ENCODE measurements around the gene FKBP2.
A peak's percentile ranks its signal among the peaks of the same experiment; 100 is the strongest.

The FKBP2 gene

GRCh38 chr11:64230985-64231365 is 9.9 kb upstream of the FKBP2 start:
- TF ChIP-seq, protein P1, sequence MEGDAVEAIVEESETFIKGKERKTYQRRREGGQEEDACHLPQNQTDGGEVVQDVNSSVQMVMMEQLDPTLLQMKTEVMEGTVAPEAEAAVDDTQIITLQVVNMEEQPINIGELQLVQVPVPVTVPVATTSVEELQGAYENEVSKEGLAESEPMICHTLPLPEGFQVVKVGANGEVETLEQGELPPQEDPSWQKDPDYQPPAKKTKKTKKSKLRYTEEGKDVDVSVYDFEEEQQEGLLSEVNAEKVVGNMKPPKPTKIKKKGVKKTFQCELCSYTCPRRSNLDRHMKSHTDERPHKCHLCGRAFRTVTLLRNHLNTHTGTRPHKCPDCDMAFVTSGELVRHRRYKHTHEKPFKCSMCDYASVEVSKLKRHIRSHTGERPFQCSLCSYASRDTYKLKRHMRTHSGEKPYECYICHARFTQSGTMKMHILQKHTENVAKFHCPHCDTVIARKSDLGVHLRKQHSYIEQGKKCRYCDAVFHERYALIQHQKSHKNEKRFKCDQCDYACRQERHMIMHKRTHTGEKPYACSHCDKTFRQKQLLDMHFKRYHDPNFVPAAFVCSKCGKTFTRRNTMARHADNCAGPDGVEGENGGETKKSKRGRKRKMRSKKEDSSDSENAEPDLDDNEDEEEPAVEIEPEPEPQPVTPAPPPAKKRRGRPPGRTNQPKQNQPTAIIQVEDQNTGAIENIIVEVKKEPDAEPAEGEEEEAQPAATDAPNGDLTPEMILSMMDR (IDR thresholded peaks at IDR 0.05; ENCODE audit: borderline replicate concordance, insufficient read depth, low read depth, low read length): no peak
- H3K4me3 ChIP-seq (ENCODE audit: low read depth, low read length): peak overlapping the region; percentile 69

GRCh38 chr11:64231546-64231945 is 9.3 kb upstream of the FKBP2 start:
- TF ChIP-seq, protein P1 (IDR thresholded peaks at IDR 0.05; ENCODE audit: borderline replicate concordance, insufficient read depth, low read depth, low read length): no peak
- H3K4me3 ChIP-seq (ENCODE audit: low read depth, low read length): no peak overlapping the region

DNA sequence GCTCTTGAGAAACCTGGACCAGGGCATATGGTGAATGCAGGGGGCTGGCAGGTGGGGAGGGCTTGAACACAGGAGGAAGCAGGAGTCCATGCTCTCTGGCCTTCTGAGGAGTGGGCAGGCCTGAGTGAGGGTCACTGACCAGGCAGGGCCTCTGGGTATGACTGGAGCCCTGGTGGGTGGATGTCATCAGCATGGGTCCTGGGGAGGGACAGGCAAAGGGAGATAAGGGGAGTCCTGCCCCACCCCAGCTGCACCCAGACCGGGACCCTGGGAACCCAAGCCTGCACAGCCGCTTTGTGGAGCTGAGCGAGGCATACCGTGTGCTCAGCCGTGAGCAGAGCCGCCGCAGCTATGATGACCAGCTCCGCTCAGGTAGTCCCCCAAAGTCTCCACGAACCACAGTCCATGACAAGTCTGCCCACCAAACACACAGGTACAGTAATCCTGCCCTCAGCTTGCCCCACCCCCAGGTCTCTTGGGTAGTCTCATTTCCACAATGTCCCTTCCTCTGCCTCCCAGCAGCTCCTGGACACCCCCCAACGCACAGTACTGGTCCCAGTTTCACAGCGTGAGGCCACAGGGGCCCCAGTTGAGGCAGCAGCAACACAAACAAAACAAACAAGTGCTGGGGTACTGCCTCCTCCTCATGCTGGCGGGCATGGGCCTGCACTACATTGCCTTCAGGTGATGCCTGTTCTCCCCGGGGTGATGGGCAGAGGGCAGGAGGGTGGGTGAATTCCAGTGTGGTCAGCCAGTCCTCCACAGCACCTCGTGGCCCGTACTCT is 8.5 kb upstream of the FKBP2 start:
- no peak overlapping the region for H3K4me3 ChIP-seq (ENCODE audit: low read depth, low read length)
- TF ChIP-seq, protein P1 (IDR thresholded peaks at IDR 0.05; ENCODE audit: borderline replicate concordance, insufficient read depth, low read depth, low read length): no peak

DNA sequence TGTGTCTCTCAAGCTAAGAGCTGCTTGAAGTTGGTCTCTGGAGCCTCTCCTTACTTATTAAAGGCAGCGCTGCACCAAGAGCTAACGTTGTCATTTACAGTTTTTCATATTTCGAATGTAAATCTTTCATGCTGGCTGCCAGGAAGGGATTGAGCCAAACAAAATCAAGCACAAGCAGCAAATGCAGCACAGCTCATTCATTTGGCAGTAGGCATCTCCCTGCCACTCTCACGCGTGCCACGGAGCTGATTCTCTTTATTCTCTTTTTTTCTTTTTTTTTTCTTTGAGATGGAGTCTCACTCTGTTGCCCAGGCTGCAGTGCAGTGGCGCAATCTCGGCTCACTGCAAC is 8.0 kb upstream of the FKBP2 start:
- TF ChIP-seq, protein P1 (IDR thresholded peaks at IDR 0.05; ENCODE audit: borderline replicate concordance, insufficient read depth, low read depth, low read length): no peak
- H3K4me3 ChIP-seq (ENCODE audit: low read depth, low read length): no peak overlapping the region

- TF ChIP-seq, protein P1 (IDR thresholded peaks at IDR 0.05; ENCODE audit: borderline replicate concordance, insufficient read depth, low read depth, low read length): no peak
- H3K4me3 ChIP-seq (ENCODE audit: low read depth, low read length): peak within 1 kb of the TSS; percentile 65
Observed at GRCh38 chr11:64233913-64234586, 6.8 kb upstream of the FKBP2 start, which contains the start of gene VEGFB. Gene VEGFB (plus strand): TSS chr11:64234584. CDS start chr11:64234834, 250 bp downstream.

GRCh38 chr11:64234647-64235379 is 6.1 kb upstream of the FKBP2 start:
- TF ChIP-seq, protein P1 (IDR thresholded peaks at IDR 0.05; ENCODE audit: borderline replicate concordance, insufficient read depth, low read depth, low read length): no peak
- peak overlapping the region; percentile 65 for H3K4me3 ChIP-seq (ENCODE audit: low read depth, low read length)
